ENCODE data around the gene PHKA2.

GRCh38 chrX:18890049-18890381 lies 93.9 kb downstream of the PHKA2 start:
- TF ChIP-seq, protein P1, sequence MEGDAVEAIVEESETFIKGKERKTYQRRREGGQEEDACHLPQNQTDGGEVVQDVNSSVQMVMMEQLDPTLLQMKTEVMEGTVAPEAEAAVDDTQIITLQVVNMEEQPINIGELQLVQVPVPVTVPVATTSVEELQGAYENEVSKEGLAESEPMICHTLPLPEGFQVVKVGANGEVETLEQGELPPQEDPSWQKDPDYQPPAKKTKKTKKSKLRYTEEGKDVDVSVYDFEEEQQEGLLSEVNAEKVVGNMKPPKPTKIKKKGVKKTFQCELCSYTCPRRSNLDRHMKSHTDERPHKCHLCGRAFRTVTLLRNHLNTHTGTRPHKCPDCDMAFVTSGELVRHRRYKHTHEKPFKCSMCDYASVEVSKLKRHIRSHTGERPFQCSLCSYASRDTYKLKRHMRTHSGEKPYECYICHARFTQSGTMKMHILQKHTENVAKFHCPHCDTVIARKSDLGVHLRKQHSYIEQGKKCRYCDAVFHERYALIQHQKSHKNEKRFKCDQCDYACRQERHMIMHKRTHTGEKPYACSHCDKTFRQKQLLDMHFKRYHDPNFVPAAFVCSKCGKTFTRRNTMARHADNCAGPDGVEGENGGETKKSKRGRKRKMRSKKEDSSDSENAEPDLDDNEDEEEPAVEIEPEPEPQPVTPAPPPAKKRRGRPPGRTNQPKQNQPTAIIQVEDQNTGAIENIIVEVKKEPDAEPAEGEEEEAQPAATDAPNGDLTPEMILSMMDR (IDR thresholded peaks at IDR 0.05): no peak
- no peak for TF ChIP-seq POLR2A (IDR thresholded peaks at IDR 0.05)

Data from uterus (tissue), 2 donors.